KBM-7 (cell line): Measurements from ENCODE around the gene FBN2.
"Not testable (repeated sequence)": the region's sequence is repeated elsewhere in the genome, so short reads cannot be mapped to it uniquely, and the experiment has no call there.

Experiments used
- DNase-seq: peaks from one replicate; pipeline ENCODE4 v3.0.0-alpha.2; 2015
- in situ Hi-C: fragments of 300-500 bp; cut with MboI; formaldehyde crosslinking; loops from 2 replicates; pipeline ENCODE4 v1.14.3; 2020; ENCODE audit warnings: low sequenced_read_pairs, low pct_unique_long_range_greater_than_20kb, mixed read lengths

The FBN2 gene

GRCh38 chr5:128400766-128401165 is 137.3 kb downstream of the FBN2 start:
- in situ Hi-C loops, result not testable (repeated sequence)
- peak; percentile 18 for DNase-seq

- in situ Hi-C loops, result no loop called here
- DNase-seq, result no peak
These were observed 138.9 kb downstream of the FBN2 start for GRCh38 chr5:128399111-128399510.

GRCh38 chr5:128397876-128398275 is 140.2 kb downstream of the FBN2 start:
- in situ Hi-C loops, result no loop called here
- DNase-seq, result no peak

DNA sequence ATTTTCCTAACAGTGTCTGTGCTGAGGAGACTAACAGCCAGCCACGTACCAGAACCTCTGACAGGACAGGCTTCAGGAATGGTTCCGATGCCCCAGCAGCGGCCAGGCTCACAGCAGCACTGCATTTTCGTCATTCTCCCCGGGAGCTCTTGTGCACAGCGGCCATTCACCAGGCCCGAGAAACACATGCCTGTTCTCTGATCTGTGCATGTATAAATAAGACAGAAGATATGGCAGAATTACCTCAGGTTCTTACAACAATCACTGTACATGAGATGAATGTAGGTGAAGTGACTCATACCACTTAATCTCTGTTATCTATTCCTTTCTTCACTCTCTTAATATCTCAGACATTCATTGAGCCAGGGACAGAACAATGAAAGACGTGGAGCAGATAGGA is 143.0 kb downstream of the FBN2 start:
- in situ Hi-C loops, result no loop called here
- DNase-seq, result no peak

GRCh38 chr5:128384068-128384467 is 154.0 kb downstream of the FBN2 start:
- DNase-seq, result no peak
- in situ Hi-C loops, result no loop called here

DNA sequence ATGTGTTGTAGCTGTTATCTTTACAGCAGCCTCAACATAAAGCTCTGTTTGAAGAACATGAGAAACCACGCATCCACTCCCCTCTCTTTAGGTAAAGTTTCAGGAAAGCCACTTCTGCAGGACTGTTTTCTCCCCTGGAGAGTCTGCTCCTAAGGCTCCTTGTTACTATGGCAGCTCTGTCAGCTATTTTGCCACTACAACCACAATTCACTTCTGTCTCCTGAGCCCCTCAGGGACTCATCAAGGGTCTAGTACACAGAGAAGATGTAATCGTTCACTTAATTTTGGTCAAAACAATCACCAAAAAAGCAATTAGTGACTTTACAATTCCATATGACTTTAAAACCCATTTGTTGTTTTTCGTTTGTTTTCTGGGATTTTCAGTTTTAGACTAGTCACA is 157.7 kb downstream of the FBN2 start:
- in situ Hi-C loops, result no loop called here
- DNase-seq, result no peak

- in situ Hi-C loops, result no loop called here
- DNase-seq, result no peak
These were observed 159.4 kb downstream of the FBN2 start for GRCh38 chr5:128378632-128379031.

DNA sequence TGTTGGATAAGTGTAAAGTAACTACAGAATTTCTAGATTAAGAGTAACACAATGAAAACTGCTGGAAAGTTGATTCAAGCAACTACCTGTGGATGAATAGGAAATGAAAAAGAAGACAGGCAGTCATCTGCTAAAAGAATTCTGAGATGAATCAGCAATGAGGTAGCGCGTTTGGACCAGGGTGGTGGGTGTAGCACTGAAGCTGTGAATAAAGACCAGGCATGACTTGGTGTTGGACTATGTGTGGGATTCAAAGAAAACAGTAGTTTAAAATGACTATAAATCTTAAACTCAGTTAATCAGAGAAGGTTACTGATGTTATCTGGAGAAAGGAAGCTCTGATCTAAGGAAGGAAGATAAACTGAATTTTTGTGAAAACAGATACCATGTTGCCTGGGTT is 159.8 kb downstream of the FBN2 start:
- no peak for DNase-seq
- in situ Hi-C loops, result no loop called here

GRCh38 chr5:128376577-128376976 is 161.5 kb downstream of the FBN2 start:
- in situ Hi-C loops, result no loop called here
- DNase-seq, result no peak

DNA sequence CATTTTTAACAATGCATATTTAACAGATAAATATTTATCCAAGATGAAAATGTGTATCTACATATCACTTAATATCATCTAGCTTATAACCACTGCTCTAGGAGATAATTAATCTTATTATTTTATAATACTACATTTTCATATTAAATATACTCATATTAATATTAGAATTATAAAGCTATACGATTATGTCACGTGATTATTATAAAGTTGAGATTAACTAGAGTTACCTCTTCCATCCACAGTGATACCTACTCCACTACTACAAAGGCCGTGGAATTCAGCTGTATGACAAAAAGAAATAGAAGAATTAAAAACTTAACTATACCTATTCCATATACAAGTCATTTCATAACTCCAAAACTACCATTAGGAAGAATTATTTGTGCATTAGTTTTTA is 171.9 kb downstream of the FBN2 start:
- in situ Hi-C loops, result no loop called here
- no peak for DNase-seq

- no peak for DNase-seq
- in situ Hi-C loops, result no loop called here
These were observed 175.7 kb downstream of the FBN2 start for GRCh38 chr5:128362370-128362769.

DNA sequence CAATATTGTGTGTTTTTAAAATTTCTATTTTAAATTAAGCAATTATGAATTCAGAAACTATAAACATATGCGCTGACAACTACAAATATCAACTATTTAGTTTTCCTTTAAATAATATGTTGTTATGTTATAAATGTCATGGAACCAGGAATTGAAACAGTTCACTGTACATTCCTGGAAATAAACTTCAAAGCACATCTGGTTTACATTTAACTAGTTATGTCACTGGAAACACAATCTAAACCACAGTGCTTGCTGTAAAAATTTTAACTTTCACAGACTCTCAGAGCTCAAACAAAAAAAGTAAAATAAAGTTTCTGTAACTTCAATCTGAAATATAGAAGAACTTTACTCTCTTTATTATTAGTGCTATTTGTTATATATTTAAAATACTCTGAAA is 179.2 kb downstream of the FBN2 start:
- DNase-seq, result no peak

DNA sequence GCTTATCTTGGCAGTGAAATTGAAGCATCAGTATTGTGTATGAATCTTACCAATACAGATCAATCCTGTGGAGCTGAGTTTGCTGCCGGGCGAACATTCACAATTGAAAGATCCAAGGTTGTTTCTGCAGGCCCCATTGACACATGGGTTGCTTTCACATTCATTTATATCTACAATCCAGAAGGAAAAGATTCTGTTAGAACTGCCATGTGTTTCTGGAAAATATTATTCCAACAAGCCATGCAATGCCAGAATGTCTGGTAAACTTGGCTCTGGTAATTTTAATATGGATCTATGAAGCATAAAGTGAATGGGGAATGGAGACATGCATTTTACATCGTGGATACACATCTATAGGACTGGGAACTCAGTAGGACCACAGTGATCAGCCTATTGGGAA is 180.8 kb downstream of the FBN2 start:
- in situ Hi-C loops, result no loop called here
- DNase-seq, result no peak

More for the DNA sequence above, 179.2 kb downstream of the FBN2 start:
- in situ Hi-C loops, result no loop called here

DNA sequence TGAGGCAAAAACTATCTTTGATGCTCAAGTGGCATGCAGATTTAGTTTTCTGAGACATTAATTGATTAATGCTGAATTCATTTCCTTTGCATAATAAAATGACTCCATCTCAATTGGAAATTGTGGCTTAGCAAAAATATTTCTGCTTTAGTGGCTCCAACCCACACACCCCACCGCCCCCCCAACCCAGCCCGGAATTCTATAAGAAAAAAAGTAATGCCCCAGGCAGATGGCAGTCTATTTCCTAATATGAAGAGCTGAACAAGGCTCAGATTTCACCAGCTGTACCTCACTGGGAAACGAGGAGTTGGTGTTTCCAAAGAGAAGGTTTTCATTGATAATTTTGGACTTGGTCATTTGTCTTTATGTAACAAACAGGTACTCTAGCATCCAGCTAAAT is 182.1 kb downstream of the FBN2 start:
- no peak for DNase-seq
- in situ Hi-C loops, result no loop called here

GRCh38 chr5:128353441-128354107 is 184.5 kb downstream of the FBN2 start:
- no peak for DNase-seq
- in situ Hi-C loops, result no loop called here

- in situ Hi-C loops, result no loop called here
- no peak for DNase-seq
These were observed 187.3 kb downstream of the FBN2 start for GRCh38 chr5:128350705-128351104.

- DNase-seq, result no peak
- in situ Hi-C loops, result no loop called here
These were observed 188.8 kb downstream of the FBN2 start for GRCh38 chr5:128349044-128349858.

DNA sequence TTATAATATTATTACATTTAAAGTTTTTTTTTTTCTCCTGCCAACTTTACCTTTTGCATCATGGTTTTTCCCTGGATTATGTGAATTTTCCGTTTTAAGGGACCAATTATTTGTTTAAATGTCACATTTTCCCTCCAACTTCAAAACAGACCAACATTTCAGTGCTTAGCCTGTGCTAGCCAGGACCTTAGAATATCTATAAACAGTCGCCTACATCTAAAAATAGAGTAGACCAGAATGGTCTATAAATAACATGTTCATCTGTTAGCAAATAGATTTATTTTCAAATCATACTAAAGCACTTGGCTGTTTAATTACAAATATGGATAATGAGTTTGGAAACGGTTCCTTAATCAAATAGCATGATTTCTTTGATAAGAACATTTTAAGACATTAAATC is 192.0 kb downstream of the FBN2 start:
- no peak for DNase-seq
- in situ Hi-C loops, result no loop called here

DNA sequence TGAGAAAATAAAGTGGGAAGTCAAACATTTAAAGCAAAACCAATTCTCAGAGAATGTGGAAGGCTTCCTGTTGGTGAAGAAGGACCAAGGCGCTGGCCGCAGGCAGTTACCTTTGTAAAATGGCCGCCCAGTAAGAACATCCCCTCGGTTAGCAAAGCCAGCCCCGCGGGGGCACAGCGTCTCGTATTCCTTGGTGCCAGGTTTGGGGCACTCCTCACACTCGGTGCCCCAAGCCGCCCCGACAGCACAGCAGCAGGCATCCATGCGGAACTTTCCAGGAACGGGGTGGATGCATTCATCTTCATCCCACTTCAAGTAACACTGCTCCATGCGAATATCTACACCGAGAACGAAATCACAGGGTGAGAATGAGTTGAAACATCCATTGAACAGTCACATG is 192.8 kb downstream of the FBN2 start:
- in situ Hi-C loops, result no loop called here
- no peak for DNase-seq

DNA sequence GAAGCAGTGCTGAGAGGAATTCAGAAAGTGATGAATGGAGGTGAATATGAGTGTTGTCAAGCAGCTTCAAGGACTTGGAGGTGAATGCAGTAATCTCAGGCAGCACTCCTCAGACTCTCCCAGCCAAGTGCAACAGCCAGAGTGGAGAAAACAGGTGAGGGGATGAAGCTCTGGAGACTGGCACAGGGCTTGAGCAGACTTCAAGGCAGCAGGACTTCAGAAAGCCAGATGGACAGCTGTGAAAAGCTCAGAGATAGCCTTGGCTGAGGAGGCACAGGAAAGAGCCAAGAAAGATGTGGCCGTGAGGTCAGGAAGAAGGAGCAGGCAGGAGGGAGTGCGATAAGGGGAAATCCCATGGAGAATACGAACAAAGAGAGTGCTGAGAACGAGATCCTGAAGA is 194.9 kb downstream of the FBN2 start:
- in situ Hi-C loops, result no loop called here
- no peak for DNase-seq

GRCh38 chr5:128341056-128341455 is 197.0 kb downstream of the FBN2 start:
- DNase-seq, result peak; percentile 11
- in situ Hi-C loops, result no loop called here
